Gastroesophageal sphincter (tissue), 4 donors: ENCODE measurements around the gene MMP20. TPM values are rescaled to one million over a fixed set of nuclear protein-coding genes. Genes with fewer than 3 reads are reported as not detected.

ENCODE experiments used
- ATAC-seq: fragments of 150-250 bp; one replicate; pipeline ENCODE4 v1.9.1; 2016; ENCODE audit warnings: mild to moderate bottlenecking, moderate library complexity
- H3K27ac ChIP-seq, 4 donors: fragments of 200-600 bp; sonication (generic) in 3 of 4; 1 replicate in 3 of 4; 2 replicates in 1 of 4; pipeline ENCODE4 v1.5.1; 2016 to 2019
- H3K27me3 ChIP-seq: fragments of 200-600 bp; sonication (generic); one replicate; pipeline ENCODE4 v1.5.1; 2019
- H3K36me3 ChIP-seq, 2 donors: fragments of 200-600 bp; sonication (generic); one replicate each; pipeline ENCODE4 v1.5.1; 2019; ENCODE audit warnings: control low read depth in 1 of 2
- H3K4me1 ChIP-seq, 3 donors: fragments of 200-600 bp; sonication (generic); 1 replicate in 2 of 3; 2 replicates in 1 of 3; pipeline ENCODE4 v1.5.1; 2016 to 2019; ENCODE audit warnings: control low read depth in 2 of 3
- H3K4me3 ChIP-seq, 2 donors: fragments of 200-600 bp; sonication (generic); one replicate each; pipeline ENCODE4 v1.5.1; 2019; ENCODE audit warnings: mild to moderate bottlenecking in 1 of 2, moderate library complexity in 1 of 2
- H3K9me3 ChIP-seq, 3 donors: fragments of 200-600 bp; sonication (generic); one replicate each; pipeline ENCODE4 v1.5.1; 2017 to 2019; ENCODE audit warnings: control low read depth in 2 of 3
- CTCF ChIP-seq, 4 experiments: fragments of 200-600 bp in 2 of 4; fragments of 450-650 bp in 2 of 4; sonication (generic) in 1 of 4; IDR thresholded peaks; one replicate each; pipeline ENCODE4 v1.5.1; 2017 to 2019; ENCODE audit warnings: antibody characterized with exemption in 4 of 4, mild to moderate bottlenecking in 2 of 4, moderate library complexity in 2 of 4
- EP300 ChIP-seq: sonication (generic); formaldehyde crosslinking; IDR thresholded peaks from one replicate; pipeline ENCODE4 v1.6.1; 2017; ENCODE audit warnings: antibody characterized with exemption, mild to moderate bottlenecking
- POLR2A ChIP-seq, 2 donors: fragments of 450-650 bp; IDR thresholded peaks; one replicate each; pipeline ENCODE4 v1.6.1; 2017; ENCODE audit warnings: antibody characterized with exemption in 2 of 2, mild to moderate bottlenecking in 2 of 2, moderate library complexity in 1 of 2
- POLR2AphosphoS5 ChIP-seq: sonication (generic); formaldehyde crosslinking; IDR thresholded peaks from one replicate; pipeline ENCODE4 v1.6.1; 2017; ENCODE audit warnings: antibody characterized with exemption
- WGBS, 2 donors: methylation state at CpG; one replicate each; pipeline ENCODE4 v1.1.5; 2018; ENCODE audit warnings: low coverage in 1 of 2; 5-methylcytosine and 5-hydroxymethylcytosine counted together
- total RNA-seq, 4 donors: library from RNA; depleted of rRNA; stranded (reverse); fragments of >200 nt; gene quantifications; one replicate each; pipeline ENCODE4 v1.1.0, GENCODE V29; 2016

Gene MMP20
- total RNA-seq, 4 donors from 2014 or later = not detected

- Histone ChIP-seq H3K27ac (no peak overlapping the region), H3K36me3 (no peaks in the 10 kb centered on the region), H3K4me3 (no peak overlapping the region), H3K4me1 (peaks cover 0 to 4% (median 0%) of the 10 kb centered on the region in 3 donors), H3K9me3 (no peaks in the 10 kb centered on the region), H3K27me3 (no peaks in the 10 kb centered on the region)
- no peak for ATAC-seq
- TF ChIP-seq POLR2A (IDR thresholded peaks at IDR 0.05) (no peak), EP300 (no peak), POLR2AphosphoS5 (no peak), CTCF (IDR thresholded peaks at IDR 0.05) (no peak)
- WGBS, 2 donors = 88% methylated on average over 1 of the region's 1 CpG; no CpG with 5 or more reads in 1 of the 2 donors
Observed at GRCh38 chr11:102604011-102604410, 21.1 kb downstream of the MMP20 start.

- Histone ChIP-seq H3K4me3 (no peak overlapping the region), H3K9me3 (no peaks in the 10 kb centered on the region), H3K36me3 (no peaks in the 10 kb centered on the region), H3K4me1 (peaks cover 0 to 4% (median 0%) of the 10 kb centered on the region in 3 donors), H3K27me3 (no peaks in the 10 kb centered on the region), H3K27ac (peak overlapping the region in 3 of 4 donors; percentile 4 to 43 (median 27))
- WGBS, 2 donors = 47 to 81% methylated on average over 5 of the region's 5 CpGs
- ATAC-seq = no peak
- no peak for TF ChIP-seq EP300
Observed at GRCh38 chr11:102603576-102603975, 21.6 kb downstream of the MMP20 start.

- peak; percentile 43 for ATAC-seq
- 17 to 65% methylated on average over 2 to 5 of the region's 5 CpGs for WGBS, 2 donors
Observed at GRCh38 chr11:102603091-102603490, 22.0 kb downstream of the MMP20 start.

GRCh38 chr11:102600666-102601065, 24.5 kb downstream of the MMP20 start:
- H3K36me3 ChIP-seq = no peaks in the 10 kb centered on the region
- H3K4me3 ChIP-seq = no peak overlapping the region
- H3K9me3 ChIP-seq = no peaks in the 10 kb centered on the region
- ATAC-seq = no peak
- no peak overlapping the region for H3K27ac ChIP-seq
- WGBS, 2 donors = 69 to 90% methylated on average over 2 to 3 of the region's 3 CpGs
- H3K4me1 ChIP-seq = peaks cover 0 to 4% (median 0%) of the 10 kb centered on the region in 3 donors
- TF ChIP-seq EP300 (no peak), CTCF (IDR thresholded peaks at IDR 0.05) (no peak), POLR2A (IDR thresholded peaks at IDR 0.05) (no peak), POLR2AphosphoS5 (no peak)
- no peaks in the 10 kb centered on the region for H3K27me3 ChIP-seq

More at GRCh38 chr11:102603091-102603490, 22.0 kb downstream of the MMP20 start:
- TF ChIP-seq POLR2A (IDR thresholded peaks at IDR 0.05) (no peak), POLR2AphosphoS5 (no peak), CTCF (IDR thresholded peaks at IDR 0.05) (no peak), EP300 (no peak)
- Histone ChIP-seq H3K27ac (peak overlapping the region in 3 of 4 donors; percentile 4 to 43 (median 27)), H3K4me1 (peaks cover 0 to 4% (median 0%) of the 10 kb centered on the region in 3 donors), H3K27me3 (no peaks in the 10 kb centered on the region), H3K36me3 (no peaks in the 10 kb centered on the region), H3K4me3 (no peak overlapping the region), H3K9me3 (no peaks in the 10 kb centered on the region)

- WGBS, 2 donors = 39 to 57% methylated on average over 1 to 3 of the region's 3 CpGs
- Histone ChIP-seq H3K27me3 (no peaks in the 10 kb centered on the region), H3K9me3 (no peaks in the 10 kb centered on the region), H3K4me1 (peaks cover 0 to 4% (median 0%) of the 10 kb centered on the region in 3 donors), H3K4me3 (no peak overlapping the region), H3K27ac (no peak overlapping the region), H3K36me3 (no peaks in the 10 kb centered on the region)
- TF ChIP-seq CTCF (IDR thresholded peaks at IDR 0.05) (no peak), POLR2AphosphoS5 (no peak), POLR2A (IDR thresholded peaks at IDR 0.05) (no peak), EP300 (no peak)
- no peak for ATAC-seq
Observed at GRCh38 chr11:102599642-102600261, 25.4 kb downstream of the MMP20 start.
